NCI-H2107 (cell line): Measurements from ENCODE around the gene CCDC186.

ENCODE experiments used
- DNase-seq: peaks from one replicate; lab custom pipeline; 2025; lab: John Stamatoyannopoulos, UW

Gene CCDC186

GRCh38 chr10:114110174-114110972 lies 63.6 kb downstream of the CCDC186 start:
- no peak for DNase-seq

GRCh38 chr10:114103284-114103683 lies 70.7 kb downstream of the CCDC186 start:
- DNase-seq, result peak; percentile 13

- DNase-seq, result no peak
Measured at GRCh38 chr10:114102256-114102655, 71.7 kb downstream of the CCDC186 start.

GRCh38 chr10:114100848-114101741 lies 72.9 kb downstream of the CCDC186 start:
- no peak for DNase-seq

DNA sequence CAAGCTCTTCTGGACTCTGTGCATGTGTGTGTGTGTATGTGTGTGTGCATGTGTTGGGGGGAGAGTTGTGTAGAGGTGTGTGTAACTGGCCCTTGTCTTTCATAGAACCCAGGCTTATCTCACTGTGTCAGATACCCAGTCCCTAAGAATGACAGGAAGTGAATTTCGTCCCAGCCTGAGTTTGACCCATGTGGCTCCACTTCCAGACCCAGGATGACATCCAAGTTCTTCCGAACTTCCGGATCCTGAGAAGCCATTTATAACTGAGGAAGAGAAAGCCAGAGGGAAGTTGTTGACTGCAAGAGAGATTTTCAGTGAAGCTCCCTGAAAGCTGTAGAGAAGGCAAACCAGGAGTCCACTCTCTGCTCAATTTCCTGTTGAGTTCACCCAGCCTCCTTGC lies 77.1 kb downstream of the CCDC186 start:
- DNase-seq, result no peak

DNA sequence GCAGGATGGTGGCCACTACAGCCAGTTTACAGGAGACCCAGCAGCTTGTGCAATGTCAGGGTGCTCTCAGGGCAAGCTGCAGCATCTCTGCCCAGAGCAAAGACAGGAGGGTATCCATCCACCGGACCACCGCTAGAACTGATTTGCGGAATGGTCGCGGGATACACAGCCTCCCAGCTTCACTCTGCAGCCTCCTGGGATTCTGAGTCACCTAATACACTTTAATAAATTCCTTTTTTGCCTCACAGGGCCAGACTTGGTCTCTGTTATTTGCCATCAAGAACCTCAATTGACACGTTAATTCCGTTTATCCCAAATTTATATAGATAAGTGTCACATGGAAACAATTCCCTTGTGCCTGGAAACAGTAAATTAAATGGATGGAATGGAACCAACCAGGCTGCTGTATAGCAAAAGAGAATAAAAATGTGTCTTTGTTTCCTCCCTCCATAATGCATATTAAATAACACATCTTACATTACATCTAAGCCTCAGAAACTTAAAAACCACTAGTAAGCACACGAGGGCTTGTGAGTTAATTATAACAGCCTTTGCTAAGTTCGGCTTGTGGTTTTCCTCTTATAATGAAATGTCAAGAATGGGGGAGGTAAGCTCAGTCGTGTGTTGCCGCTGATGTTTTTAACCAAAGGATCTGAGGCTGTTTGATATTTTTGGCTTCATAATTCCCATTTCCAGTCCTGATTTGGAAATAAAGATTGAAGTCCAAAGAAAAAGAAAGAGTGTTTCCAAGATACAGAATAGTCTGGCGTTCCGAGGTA lies 78.3 kb downstream of the CCDC186 start:
- no peak for DNase-seq

DNA sequence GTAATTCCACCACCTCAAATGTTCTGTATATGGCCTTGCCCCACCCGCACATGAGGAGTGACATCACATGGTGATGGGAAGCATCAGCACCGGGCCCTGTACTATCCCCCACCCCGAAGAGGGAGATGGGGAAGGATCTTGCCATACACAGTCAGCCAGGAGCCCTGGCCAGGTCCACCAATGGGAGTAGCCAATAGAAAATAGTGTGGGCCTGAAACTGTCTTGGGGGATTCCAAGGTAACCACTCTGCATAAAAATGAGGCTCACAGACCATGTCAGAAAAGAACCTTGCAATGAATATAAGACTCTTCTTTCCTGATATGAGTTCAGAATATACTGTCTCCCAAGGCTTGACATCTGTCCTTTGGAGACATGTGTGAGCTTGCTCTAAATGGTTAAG lies 79.2 kb downstream of the CCDC186 start:
- DNase-seq, result no peak

- DNase-seq, result no peak
Measured at GRCh38 chr10:114087655-114088054, 86.3 kb downstream of the CCDC186 start.

- DNase-seq, result no peak
Measured at GRCh38 chr10:114087255-114087654, 86.7 kb downstream of the CCDC186 start.

- no peak for DNase-seq
Measured at GRCh38 chr10:114084215-114084614, 89.8 kb downstream of the CCDC186 start.

- no peak for DNase-seq
Measured at GRCh38 chr10:114083040-114083439, 91.0 kb downstream of the CCDC186 start.

- DNase-seq, result no peak
Measured at GRCh38 chr10:114081911-114082583, 92.0 kb downstream of the CCDC186 start.

DNA sequence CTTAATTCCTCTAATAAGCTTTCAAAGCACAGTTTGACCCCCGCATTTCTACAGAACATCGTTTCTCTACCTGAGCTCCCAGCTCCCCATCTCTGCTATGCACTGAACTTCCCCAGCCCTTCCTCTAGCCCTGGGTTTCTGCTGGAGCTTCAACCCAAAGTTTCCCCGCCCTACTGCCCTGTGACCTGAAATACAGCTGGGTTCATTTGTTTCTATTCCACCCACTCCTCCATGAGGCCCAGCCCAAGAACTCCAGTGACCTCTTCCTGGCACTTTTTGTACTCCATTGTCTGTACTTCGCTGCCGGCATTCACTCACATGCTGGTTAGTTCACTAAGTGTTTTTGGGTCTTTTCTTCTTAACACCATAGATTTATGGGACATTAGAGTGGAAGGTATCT lies 94.6 kb downstream of the CCDC186 start:
- DNase-seq, result no peak

- no peak for DNase-seq
Measured at GRCh38 chr10:114078346-114078745, 95.7 kb downstream of the CCDC186 start.

DNA sequence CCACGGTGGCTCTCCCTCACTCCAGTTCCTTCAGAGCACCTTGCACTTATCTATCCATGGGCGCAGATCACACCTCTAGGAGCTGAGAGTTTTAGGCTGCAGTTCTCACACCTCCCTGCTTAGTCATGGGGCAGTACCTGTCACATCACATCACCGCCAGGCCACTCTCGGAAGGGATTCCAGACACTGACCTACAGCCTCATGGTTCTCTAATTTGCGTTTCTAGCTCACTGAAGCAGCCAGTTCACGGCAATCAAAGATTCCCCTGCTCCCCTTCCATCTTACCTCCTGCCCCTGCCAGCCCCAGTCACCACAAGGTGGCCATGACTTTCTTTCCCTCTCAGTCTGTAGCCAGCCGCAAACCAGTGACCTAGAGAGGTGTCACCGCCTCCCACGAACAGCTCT lies 96.2 kb downstream of the CCDC186 start:
- no peak for DNase-seq

DNA sequence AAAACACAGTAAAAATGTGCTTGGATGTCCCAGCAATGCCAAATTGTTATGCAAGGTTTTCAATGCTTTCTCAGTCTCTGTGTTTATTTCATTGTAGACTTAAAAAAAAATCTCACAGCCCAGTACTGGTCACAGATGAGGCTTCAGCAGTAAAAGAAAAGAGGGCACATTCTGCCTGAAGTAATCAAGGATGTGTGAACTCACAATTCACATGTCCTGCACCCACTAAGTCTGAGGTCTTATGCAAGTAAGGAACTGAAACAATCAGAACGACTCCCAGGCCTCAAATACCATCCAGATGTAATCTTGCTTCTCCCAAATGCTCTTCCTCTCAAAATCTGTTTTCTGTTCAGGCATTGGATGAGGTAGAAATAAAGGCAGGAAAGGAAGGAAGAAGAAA lies 96.7 kb downstream of the CCDC186 start:
- DNase-seq, result no peak

DNA sequence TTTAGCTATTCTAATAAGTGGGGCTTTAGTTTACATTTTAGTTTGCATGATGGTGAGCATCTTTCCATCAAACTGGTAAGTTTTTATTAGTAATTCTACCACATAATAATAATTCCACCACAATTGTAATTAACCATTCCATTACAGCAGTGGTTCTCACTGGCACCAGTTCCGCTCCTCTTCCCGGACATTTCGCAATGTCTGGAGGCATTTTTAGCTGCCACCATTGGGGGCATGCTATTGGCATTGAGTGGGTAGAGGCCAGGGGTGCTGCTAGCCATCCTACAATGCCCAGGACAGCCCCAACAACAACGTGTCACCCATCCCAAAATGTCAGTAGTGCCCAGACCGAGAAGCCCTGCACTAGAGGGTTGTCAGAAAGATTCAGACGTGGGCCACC lies 98.9 kb downstream of the CCDC186 start:
- no peak for DNase-seq

- DNase-seq, result no peak
Measured at GRCh38 chr10:114073395-114074186, 100.4 kb downstream of the CCDC186 start.

- no peak for DNase-seq
Measured at GRCh38 chr10:114071178-114071577, 102.8 kb downstream of the CCDC186 start.
